DMS153 treated with DMSO at 0.1 percent for 48 hours (cell line): Measurements from ENCODE around the gene KCTD21.

ENCODE experiments used
- DNase-seq: peaks from one replicate; lab custom pipeline; 2025; ENCODE audit not compliant: unreplicated experiment; lab: John Stamatoyannopoulos, UW

Gene KCTD21

GRCh38 chr11:78219493-78220217 lies 31.2 kb upstream of the KCTD21 start:
- no peak for DNase-seq

GRCh38 chr11:78218707-78219492 lies 30.5 kb upstream of the KCTD21 start:
- no peak for DNase-seq

GRCh38 chr11:78217650-78218541 lies 29.5 kb upstream of the KCTD21 start:
- no peak for DNase-seq

- DNase-seq = no peak
Measured at GRCh38 chr11:78216571-78217287, 28.3 kb upstream of the KCTD21 start.

- no peak for DNase-seq
Measured at GRCh38 chr11:78216021-78216420, 27.6 kb upstream of the KCTD21 start.

- DNase-seq = no peak
Measured at GRCh38 chr11:78214331-78215194, 26.1 kb upstream of the KCTD21 start.

GRCh38 chr11:78213526-78214330 lies 25.3 kb upstream of the KCTD21 start:
- DNase-seq = no peak

- DNase-seq = no peak
Measured at GRCh38 chr11:78212586-78213371, 24.4 kb upstream of the KCTD21 start.

GRCh38 chr11:78211565-78211964 lies 23.1 kb upstream of the KCTD21 start:
- DNase-seq = no peak

- DNase-seq = no peak
Measured at GRCh38 chr11:78210000-78210608, 21.7 kb upstream of the KCTD21 start.

- DNase-seq = no peak
Measured at GRCh38 chr11:78209478-78209877, 21.1 kb upstream of the KCTD21 start.

- no peak for DNase-seq
Measured at GRCh38 chr11:78208257-78209165, 20.1 kb upstream of the KCTD21 start.

- no peak for DNase-seq
Measured at GRCh38 chr11:78207532-78208256, 19.3 kb upstream of the KCTD21 start.

- no peak for DNase-seq
Measured at GRCh38 chr11:78205691-78206090, 17.3 kb upstream of the KCTD21 start.

GRCh38 chr11:78205256-78205655 lies 16.8 kb upstream of the KCTD21 start:
- DNase-seq = no peak

GRCh38 chr11:78203184-78203583 lies 14.8 kb upstream of the KCTD21 start:
- no peak for DNase-seq
